Stimulated activated CD4-positive, alpha-beta T cell treated with anti-CD3 and anti-CD28 coated beads, TNF-alpha, amount 100 ng/mL, for 48 hours (primary cell): Measurements from ENCODE around the gene NCDN.

ENCODE experiments used
- DNase-seq, 3 donors: peaks; one replicate each; pipeline ENCODE4 v3.0.0-alpha.2; 2020; ENCODE audit warnings: low read depth in 3 of 3

NCDN gene, protein sequence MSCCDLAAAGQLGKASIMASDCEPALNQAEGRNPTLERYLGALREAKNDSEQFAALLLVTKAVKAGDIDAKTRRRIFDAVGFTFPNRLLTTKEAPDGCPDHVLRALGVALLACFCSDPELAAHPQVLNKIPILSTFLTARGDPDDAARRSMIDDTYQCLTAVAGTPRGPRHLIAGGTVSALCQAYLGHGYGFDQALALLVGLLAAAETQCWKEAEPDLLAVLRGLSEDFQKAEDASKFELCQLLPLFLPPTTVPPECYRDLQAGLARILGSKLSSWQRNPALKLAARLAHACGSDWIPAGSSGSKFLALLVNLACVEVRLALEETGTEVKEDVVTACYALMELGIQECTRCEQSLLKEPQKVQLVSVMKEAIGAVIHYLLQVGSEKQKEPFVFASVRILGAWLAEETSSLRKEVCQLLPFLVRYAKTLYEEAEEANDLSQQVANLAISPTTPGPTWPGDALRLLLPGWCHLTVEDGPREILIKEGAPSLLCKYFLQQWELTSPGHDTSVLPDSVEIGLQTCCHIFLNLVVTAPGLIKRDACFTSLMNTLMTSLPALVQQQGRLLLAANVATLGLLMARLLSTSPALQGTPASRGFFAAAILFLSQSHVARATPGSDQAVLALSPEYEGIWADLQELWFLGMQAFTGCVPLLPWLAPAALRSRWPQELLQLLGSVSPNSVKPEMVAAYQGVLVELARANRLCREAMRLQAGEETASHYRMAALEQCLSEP

DNA sequence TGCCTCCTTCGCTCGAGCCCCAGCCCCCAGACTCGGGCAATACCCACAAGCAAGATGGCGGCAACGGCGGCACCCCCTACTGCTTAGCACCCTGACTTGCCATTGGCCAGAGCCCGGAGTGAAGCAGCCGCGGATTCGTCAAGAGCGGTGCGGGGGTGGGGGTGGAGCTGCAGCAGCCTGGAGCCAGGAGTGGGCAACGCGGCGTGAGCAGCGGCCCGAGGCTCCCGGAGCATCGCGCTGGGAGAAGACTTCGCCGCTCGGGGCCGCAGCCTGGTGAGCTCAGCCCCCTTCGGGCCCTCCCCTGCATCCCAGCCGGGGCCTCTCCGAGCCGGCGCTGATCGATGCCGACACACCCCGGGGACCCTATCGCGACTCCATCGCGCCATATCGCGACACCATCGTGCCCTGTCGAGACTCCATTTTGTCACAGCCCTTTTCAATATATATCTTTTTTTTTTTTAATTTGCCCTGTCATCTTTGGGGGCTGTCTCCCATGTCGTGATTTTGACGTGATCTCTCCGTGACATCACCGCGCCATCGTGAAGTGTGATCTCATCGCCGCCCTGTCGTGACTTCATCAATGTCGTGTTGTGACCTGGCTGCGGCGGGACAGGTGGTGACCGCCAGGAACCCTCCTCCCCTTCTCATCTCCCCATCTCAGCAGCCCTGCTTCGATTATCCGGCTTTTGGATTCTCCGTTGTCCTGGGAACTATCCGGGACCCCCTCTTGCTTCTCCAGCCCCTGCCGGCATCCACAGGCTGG is at the start of gene NCDN:
TSS of gene NCDN (plus strand) at position 189 of the 763 bp plus-strand sequence. CDS start at position 581, 392 bp downstream.
- DNase-seq, result peak; percentile 92 to 98 (median 96)

DNA sequence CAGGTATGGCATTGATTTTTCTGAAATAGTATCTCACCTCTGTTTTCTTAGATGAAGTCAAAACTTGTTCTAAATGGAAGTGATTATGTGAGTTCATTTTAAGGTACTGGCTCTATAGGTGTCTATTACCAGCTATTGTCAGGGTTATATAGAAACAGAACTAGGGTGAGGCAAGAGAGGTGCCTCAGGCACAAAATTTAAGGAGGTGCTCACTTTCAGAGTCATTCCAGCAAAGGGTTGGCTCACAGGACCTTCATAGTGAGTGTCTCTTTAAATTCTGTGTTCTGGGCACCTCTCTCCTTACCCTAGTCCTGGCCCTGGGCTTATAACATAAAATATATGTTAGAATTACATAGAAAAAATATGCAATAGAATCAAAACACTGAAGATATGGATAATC is 49.7 kb upstream of the NCDN start:
- DNase-seq, result no peak

DNA sequence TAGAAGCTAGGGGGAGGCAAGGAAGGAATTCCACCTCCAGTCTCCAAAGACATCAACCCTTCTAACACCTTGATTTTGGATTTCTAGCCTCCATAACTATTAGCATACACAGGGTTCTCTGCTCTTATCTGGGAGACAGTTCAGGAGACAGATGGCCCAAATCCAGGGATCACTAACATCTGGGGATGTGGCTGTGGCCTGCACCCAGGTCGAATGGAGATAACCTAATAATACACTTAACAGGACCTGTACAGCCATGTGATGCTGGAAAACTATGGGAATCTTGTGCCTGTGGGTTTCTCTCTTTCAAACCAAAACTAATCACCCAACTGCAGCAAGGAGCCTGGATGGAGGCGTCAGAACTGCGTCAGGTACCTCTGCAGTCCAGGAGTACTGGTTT is 48.0 kb upstream of the NCDN start:
- no peak for DNase-seq

DNA sequence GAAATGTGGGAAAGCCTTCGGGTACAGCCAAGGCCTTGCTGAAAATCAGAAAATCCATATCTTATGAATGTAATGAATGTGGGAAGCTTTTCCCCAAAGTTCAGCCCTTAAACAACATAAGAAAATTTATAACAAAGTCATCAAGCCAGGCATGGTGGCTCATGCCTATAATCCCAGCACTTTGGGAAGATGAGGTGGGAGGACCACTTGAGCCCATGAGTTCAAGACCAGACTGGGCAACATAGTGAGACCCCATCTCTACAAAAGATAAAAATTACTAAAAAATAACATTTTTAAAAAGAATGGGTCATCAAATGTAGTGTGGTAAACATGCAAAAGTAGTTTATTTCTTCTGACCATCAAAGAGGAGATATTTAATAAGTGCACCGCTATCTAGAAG is 46.3 kb upstream of the NCDN start:
- no peak for DNase-seq

DNA sequence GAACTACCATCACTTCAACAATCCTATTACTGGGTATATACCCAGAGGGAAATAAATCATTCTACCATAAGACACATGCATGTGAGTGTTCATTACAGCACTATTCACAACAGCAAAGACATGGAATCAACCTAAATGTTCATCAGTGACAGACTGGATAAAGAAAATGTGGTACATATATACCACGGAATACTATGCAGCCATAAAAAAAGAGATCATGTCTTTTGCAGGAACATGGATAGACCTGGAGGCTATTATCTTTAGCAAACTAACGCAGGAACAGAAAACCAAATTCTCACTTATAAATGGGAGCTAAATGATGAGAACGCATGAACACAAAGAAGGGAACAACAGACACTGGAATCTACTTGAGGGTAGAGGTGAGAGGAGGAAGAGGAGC is 39.4 kb upstream of the NCDN start:
- DNase-seq, result no peak

DNA sequence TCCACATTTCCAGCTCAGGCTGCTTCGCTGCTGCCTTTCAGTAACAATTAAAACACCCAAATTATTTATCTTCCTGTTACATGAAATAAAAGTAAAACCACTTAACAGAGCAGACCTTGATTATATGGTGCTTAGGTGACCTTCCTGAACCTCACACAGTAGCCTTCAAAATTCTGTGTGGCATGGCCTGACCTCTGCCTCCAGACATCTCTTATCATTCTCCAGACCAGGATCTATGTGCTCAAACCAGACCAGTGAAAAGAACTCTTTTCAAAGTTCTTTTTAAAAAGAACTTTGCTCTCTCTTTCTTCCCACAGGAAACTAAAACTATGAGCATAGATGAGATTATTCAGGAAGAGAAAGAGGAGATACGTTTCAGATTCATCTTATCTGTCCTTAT is 38.2 kb upstream of the NCDN start:
- DNase-seq, result no peak

DNA sequence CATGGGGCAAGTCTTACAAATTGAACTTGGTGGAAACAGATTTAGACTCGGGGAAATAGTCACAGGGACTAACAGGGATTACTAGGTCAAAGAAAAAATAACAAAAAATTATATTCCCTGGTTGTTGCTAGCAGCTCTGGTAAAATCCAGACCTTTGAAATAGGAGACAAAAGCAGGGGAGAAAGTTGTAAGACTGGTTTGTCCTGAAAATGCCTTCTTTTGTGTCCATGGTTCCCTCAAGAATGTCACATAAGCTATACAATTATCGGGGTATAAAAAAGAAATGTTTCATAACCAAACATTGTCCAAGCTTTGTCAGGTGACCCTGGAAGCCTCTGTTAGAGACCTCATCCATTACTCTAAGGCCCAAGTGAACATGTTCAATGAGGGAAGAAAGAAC is 33.5 kb upstream of the NCDN start:
- DNase-seq, result no peak

DNA sequence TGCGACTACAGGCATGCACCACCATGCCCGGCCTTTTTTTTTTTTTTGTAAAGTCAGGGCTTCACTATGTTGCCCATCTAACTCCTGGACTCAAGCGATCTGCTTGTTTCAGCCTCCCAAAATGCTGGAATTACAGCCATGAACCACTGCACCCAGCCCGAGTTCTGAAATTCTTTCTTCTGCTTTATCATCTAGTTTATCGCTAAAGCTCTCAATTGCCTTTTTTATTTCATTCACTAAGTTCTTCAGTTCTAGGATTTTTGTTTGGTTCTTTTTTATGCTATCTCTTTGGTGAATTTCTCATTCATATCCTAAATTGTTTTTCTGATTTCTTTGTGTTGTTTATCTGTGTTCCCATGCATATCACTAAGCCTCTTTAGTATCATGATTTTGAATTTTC is 27.4 kb upstream of the NCDN start:
- no peak for DNase-seq

DNA sequence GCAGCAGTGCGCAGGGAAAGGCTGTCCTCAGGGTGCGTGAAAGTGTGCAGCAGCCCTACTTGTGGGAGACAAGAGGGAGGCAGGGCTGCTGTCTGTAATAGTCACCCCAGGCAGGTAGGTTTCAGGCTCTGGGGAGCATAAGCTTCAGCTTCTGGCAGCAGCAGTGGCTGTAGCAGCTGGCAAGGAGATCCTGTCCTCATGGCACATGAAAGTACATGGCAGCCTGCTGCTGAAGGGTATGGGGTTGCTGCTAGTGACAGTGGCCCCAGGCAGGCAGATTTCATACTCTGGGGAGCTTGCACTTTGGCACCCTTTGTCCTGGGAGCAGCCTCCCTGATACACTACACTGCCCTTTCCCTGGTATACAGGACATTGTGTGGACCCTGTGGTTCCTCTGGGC is 26.7 kb upstream of the NCDN start:
- no peak for DNase-seq

DNA sequence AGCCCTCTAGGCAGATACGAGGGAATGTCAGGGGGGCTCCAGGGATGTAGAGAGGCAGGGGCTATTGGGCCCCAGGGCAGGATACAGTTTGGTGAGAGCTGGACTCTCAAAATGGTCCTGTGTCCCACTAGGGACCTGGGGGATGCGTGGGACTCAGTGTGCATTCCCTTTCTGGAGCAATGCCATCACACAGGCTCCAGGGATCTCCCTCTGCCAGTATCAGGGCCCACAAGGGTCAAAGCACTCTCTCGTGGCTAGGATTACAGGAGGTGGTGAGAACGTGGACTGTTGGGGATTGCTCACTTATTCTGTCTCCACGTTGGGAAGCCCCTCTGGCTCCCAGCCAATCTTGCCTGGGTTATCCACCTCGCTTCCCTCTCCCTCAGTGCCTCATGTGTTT is 26.2 kb upstream of the NCDN start:
- DNase-seq, result no peak

DNA sequence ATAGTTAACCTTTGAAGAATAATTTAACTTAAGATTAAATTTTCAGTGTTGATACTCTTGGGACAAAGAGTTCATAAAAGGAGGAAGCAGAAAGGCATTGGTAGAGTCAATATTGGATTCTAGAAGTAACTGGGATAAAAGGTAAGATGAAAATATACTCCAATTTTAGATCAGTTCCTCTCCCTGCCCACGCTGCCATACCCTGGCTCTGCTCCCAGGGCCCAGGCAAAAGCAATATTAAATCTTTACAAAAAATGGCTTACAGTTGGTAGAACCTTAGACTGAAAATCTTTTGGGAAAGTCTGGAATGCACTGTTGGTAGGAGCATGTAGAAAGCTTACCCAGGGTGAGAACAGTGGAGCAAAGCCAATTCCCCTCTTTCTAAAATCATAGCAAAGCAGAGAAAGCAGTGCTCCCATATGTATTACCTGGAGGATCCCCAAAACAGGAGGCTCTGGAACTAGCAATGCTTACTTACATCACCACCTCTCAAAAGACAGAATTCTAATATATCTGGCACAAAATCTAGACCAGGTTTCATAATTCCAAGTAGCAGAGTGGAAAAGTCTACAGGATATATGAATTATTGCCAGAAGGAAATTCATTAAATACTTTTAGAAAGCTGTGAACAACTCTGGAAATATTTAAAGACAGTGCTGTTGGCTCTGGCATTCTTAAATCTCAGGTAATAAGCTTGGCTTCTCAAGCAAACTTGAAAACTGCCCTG is 24.9 kb upstream of the NCDN start:
- DNase-seq, result no peak

DNA sequence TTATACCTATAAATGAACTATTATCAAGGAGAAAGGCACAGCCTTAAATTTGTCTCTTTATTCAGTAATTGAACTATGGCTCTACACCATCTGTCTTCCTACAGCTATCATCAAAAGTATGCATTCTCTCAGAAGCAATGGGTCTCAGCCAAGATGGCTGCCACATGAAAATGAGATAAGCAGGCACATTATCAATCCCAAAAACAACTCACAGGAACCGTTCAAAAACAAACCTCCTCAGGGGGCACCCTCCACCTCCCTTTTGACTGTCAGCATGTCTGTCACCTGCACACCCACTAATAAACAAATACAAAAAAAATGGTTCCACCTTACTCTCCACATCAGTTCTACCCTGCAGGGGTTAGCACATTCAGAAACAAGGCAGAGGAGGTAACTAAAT is 24.0 kb upstream of the NCDN start:
- DNase-seq, result no peak

DNA sequence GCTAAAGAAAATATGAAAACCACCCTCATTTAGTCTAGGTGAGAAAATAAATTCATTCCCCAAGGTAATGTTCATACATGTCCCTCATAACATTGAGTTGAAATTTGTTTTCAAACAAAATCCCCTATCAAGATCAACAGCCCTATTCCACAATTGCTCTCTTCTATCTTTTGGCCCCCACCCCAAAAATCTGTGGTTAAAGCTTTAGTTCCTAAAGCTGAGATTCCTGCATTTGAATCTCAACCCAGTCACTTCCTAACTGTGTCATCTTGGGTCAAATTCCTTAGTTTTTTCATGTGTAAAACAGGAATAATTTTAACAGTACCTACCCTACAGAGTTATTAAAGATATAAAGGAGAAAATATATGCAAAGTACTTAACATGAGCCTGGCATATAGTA is 22.4 kb upstream of the NCDN start:
- DNase-seq, result no peak

DNA sequence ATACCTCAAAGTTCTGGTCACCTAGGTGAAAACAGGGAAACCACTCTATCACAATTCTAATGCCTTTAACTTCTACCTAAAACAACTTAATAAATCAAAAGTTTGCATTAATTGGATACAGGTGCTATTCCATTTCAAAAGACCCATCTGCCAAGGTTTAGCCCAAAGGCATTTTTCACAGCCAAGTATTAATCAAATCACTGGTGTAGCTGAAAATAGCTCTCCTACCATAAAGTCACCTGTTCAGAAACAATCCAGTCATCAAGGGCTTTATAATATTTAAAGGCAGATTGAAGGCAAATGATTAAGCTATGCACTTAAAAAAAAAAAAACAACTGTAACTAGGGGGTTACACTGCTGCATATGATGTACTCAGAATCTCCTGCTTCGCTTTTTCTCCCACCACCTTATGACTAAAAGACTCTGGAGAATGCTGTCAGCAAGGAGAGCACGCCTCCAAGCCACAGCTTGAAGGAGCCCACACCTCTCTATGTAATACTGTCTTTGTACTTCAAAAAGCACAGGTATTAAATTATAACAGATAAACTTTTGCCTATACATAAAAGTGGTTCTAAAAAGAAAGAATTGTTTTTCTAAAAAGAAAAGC is 20.9 kb upstream of the NCDN start:
- DNase-seq, result no peak

DNA sequence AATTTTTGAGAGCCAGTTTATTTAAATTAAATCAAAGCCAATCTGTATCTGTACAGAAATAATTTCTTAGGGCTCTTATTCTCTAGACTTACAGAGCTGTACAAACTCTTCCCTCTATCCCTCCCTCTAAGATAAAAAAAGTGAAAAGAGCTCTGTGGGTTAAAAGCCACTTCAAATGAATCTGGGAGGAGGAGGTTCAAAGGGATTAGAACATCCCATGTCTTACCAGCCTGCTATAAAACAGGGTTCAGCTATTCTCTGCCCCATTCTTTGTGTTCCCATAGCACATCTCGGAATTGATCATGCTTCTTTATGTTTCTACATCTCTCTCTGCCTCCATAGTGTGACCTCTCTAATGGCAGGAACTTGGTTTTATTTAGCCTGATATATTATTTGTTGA is 19.8 kb upstream of the NCDN start:
- DNase-seq, result no peak

DNA sequence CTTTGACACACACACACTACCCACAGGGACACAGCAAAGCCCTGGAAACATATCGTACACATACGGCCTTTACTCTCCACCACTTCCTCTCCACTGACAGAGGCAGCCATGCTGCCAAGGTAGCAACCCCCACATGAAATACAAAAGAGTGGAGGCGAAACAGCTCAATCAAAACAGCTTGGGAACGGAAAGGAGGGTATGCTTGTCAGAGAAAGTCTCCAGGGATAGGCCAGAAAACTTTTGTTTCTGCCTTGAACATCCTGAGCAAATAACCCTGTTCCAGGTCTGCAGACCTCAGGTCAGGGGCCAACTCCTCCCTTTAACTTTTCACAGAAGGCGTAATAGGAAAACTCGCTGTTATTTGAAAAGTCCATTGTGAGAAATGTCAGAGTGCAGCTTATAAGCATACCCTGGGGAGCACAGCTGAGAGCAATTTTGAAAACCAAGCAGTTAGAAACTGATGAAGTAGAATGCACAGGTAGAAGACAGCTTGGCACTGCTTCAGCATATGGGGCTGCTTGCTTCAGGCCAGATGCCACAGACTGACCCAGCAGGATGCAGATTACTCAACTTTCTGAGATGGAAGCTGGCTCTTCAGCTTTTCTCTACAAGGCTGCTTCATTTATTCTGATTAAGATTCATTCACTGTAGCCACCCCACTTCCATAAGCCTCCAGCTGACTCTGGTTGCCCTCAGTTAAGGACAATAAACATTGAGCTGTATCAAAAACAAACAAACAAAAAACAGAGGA is 18.4 kb upstream of the NCDN start:
- DNase-seq, result no peak

DNA sequence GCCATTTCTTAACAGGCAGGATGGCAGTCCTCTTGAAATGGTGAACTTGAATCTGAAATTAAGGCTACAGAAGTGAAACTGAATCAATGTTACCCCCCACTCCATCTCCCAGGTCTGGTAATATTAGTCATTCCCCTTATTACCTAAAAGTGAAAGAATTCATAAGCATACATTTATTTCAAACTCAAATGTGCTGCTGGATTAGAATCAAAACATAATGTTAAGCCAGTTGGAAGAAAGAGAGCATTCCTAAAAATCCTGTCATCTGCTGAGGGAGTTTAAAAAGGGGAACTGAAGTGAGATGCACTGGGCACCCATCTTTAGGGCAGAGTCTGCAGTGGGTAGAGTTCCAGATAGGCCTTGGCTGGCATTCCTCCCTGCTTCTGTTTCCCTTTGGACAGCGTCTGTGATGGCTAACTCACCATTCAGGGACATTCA is 17.8 kb upstream of the NCDN start:
- DNase-seq, result no peak

DNA sequence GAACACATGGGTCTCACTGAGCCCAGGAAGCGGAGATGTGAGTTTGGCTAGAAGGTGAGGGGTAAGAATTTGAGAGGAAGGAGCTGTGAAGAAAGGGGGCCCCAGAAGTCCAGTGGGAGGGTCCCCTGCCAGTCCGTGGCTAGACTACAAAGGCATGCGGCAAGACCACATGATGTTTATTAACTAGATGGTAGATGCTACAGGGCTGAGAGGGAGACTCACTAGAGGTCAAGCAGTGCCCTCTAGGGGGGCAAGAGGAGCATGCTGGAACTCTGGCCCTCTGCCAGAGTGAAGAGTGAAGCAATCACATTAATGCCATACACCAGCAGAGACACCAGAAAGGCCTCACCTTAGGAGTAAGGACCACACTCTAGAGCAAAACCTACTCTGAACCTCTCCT is 12.6 kb upstream of the NCDN start:
- no peak for DNase-seq

DNA sequence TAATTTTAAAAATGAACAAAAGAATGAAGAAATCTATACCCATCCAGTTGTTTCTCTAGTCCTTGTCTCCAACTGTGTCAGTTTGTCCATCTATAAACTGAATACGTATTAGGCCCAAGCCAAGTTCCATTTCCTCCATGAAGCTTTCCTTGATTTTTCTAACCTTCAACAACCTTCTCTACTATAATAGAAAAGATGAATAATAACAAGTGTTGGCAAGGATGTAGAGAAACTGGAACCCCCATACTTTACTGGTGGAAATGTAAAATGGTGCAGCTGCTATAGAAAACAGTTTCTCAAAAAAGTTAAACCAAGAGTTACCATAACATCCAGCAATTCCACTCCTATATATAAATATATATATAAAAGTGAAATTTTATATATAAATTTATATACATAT is 11.0 kb upstream of the NCDN start:
- no peak for DNase-seq

DNA sequence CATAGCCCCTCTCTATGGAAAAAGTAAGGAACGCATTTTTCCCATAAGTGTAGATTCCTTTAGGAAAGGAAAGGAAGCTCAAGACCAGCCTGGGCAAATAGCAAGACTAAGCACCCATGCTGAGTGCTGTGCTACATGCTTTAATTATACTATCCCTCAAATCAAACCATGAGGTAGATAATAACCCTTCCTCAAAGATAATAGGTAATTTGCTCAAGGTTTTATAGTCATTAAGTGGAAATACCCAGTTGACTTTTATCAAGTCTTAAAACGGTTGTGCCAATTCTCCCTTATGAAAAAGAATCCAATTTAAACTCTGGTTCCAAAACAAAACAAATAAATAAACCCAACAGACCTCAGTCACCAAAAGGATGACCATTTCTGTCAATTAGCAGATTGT is 3.7 kb upstream of the NCDN start:
- no peak for DNase-seq
